Activated naive CD8-positive, alpha-beta T cell (primary cell): ENCODE results near the gene GRAMD1A.
"Not testable (repeated sequence)": the region's sequence is repeated elsewhere in the genome, so short reads cannot be mapped to it uniquely, and the experiment has no call there.

Experiments
- H3K27ac Mint-ChIP-seq: one replicate; pipeline ENCODE4 v1.8.0; 2021; ENCODE audit warnings: mixed read lengths
- H3K27me3 Mint-ChIP-seq: one replicate; pipeline ENCODE4 v1.8.0; 2021; ENCODE audit warnings: mixed read lengths
- H3K36me3 Mint-ChIP-seq: one replicate; pipeline ENCODE4 v1.8.0; 2021; ENCODE audit warnings: mixed read lengths
- H3K4me1 Mint-ChIP-seq: one replicate; pipeline ENCODE4 v1.8.0; 2021; ENCODE audit warnings: low read depth, mixed read lengths
- H3K4me3 Mint-ChIP-seq: one replicate; pipeline ENCODE4 v1.8.0; 2021; ENCODE audit warnings: mild to moderate bottlenecking, mixed read lengths
- H3K9me3 Mint-ChIP-seq: one replicate; pipeline ENCODE4 v1.8.0; 2021; ENCODE audit warnings: low read depth, mixed read lengths

Gene GRAMD1A

GRCh38 chr19:35041548-35042055 is 41.5 kb downstream of the GRAMD1A start, which contains the start of gene HPN:
HPN (plus strand) TSS chr19:35041721; CDS start chr19:35042507, 786 bp downstream.
- Mint-ChIP-seq H3K27me3 (no peaks in the 10 kb centered on the region), H3K27ac (peak within 1 kb of the TSS; percentile 76), H3K9me3 (no peaks in the 10 kb centered on the region), H3K4me1 (peaks cover 34% of the 10 kb centered on the region), H3K4me3 (peak within 1 kb of the TSS; percentile 69), H3K36me3 (no peaks in the 10 kb centered on the region)

- Mint-ChIP-seq H3K27ac (no peak overlapping the region), H3K27me3 (no peaks in the 10 kb centered on the region), H3K4me1 (peaks cover 34% of the 10 kb centered on the region), H3K36me3 (no peaks in the 10 kb centered on the region), H3K9me3 (no peaks in the 10 kb centered on the region), H3K4me3 (no peak overlapping the region)
These were observed 42.1 kb downstream of the GRAMD1A start for GRCh38 chr19:35042056-35042730.

- no peaks in the 10 kb centered on the region for H3K27me3 Mint-ChIP-seq
- H3K4me1 Mint-ChIP-seq = peaks cover 34% of the 10 kb centered on the region
- H3K9me3 Mint-ChIP-seq = no peaks in the 10 kb centered on the region
- H3K27ac Mint-ChIP-seq = no peak overlapping the region
- H3K4me3 Mint-ChIP-seq = peak overlapping the region; percentile 3
- no peaks in the 10 kb centered on the region for H3K36me3 Mint-ChIP-seq
These were observed 43.0 kb downstream of the GRAMD1A start for GRCh38 chr19:35042954-35043604.

- peaks cover 2% of the 10 kb centered on the region for H3K27me3 Mint-ChIP-seq
- H3K4me1 Mint-ChIP-seq = peaks cover 34% of the 10 kb centered on the region
- H3K36me3 Mint-ChIP-seq = no peaks in the 10 kb centered on the region
- no peak overlapping the region for H3K27ac Mint-ChIP-seq
- H3K4me3 Mint-ChIP-seq = no peak overlapping the region
- H3K9me3 Mint-ChIP-seq = no peaks in the 10 kb centered on the region
These were observed 43.8 kb downstream of the GRAMD1A start for GRCh38 chr19:35043906-35044305.

- peaks cover 2% of the 10 kb centered on the region for H3K27me3 Mint-ChIP-seq
- no peaks in the 10 kb centered on the region for H3K36me3 Mint-ChIP-seq
- no peak overlapping the region for H3K4me3 Mint-ChIP-seq
- no peaks in the 10 kb centered on the region for H3K9me3 Mint-ChIP-seq
- no peak overlapping the region for H3K27ac Mint-ChIP-seq
- peaks cover 31% of the 10 kb centered on the region for H3K4me1 Mint-ChIP-seq
These were observed 44.4 kb downstream of the GRAMD1A start for GRCh38 chr19:35044317-35045117.

- peaks cover 24% of the 10 kb centered on the region for H3K4me1 Mint-ChIP-seq
- no peaks in the 10 kb centered on the region for H3K36me3 Mint-ChIP-seq
- H3K9me3 Mint-ChIP-seq = no peaks in the 10 kb centered on the region
- H3K27me3 Mint-ChIP-seq = peaks cover 2% of the 10 kb centered on the region
- H3K27ac Mint-ChIP-seq = no peak overlapping the region
- H3K4me3 Mint-ChIP-seq = no peak overlapping the region
These were observed 45.7 kb downstream of the GRAMD1A start for GRCh38 chr19:35045667-35046300.

GRCh38 chr19:35046461-35046860 is 46.3 kb downstream of the GRAMD1A start:
- H3K27me3 Mint-ChIP-seq = peaks cover 2% of the 10 kb centered on the region
- no peaks in the 10 kb centered on the region for H3K36me3 Mint-ChIP-seq
- peaks cover 22% of the 10 kb centered on the region for H3K4me1 Mint-ChIP-seq
- H3K27ac Mint-ChIP-seq = no peak overlapping the region
- H3K4me3 Mint-ChIP-seq = no peak overlapping the region
- H3K9me3 Mint-ChIP-seq = no peaks in the 10 kb centered on the region

GRCh38 chr19:35048911-35049411 is 48.8 kb downstream of the GRAMD1A start:
- Mint-ChIP-seq H3K4me1 (peaks cover 16% of the 10 kb centered on the region), H3K27ac (no peak overlapping the region)

GRCh38 chr19:35049456-35049855 is 49.3 kb downstream of the GRAMD1A start:
- Mint-ChIP-seq H3K4me1 (peaks cover 14% of the 10 kb centered on the region), H3K4me3 (no peak overlapping the region), H3K36me3 (no peaks in the 10 kb centered on the region), H3K27me3 (peaks cover 2% of the 10 kb centered on the region), H3K27ac (no peak overlapping the region), H3K9me3 (no peaks in the 10 kb centered on the region)

More at GRCh38 chr19:35048911-35049411, 48.8 kb downstream of the GRAMD1A start:
- Mint-ChIP-seq H3K9me3 (no peaks in the 10 kb centered on the region), H3K4me3 (no peak overlapping the region), H3K36me3 (no peaks in the 10 kb centered on the region), H3K27me3 (peaks cover 2% of the 10 kb centered on the region)

GRCh38 chr19:35050662-35051061 is 50.5 kb downstream of the GRAMD1A start:
- H3K9me3 Mint-ChIP-seq, H3K4me3 Mint-ChIP-seq, H3K36me3 Mint-ChIP-seq, H3K4me1 Mint-ChIP-seq, H3K27ac Mint-ChIP-seq, H3K27me3 Mint-ChIP-seq: not testable (repeated sequence)

GRCh38 chr19:35051268-35051667 is 51.1 kb downstream of the GRAMD1A start:
- not testable (repeated sequence) for H3K27me3 Mint-ChIP-seq, H3K36me3 Mint-ChIP-seq, H3K4me3 Mint-ChIP-seq, H3K9me3 Mint-ChIP-seq, H3K27ac Mint-ChIP-seq, H3K4me1 Mint-ChIP-seq

GRCh38 chr19:35051796-35052195 is 51.7 kb downstream of the GRAMD1A start:
- no peaks in the 10 kb centered on the region for H3K9me3 Mint-ChIP-seq
- peaks cover 2% of the 10 kb centered on the region for H3K27me3 Mint-ChIP-seq
- no peaks in the 10 kb centered on the region for H3K4me1 Mint-ChIP-seq
- H3K4me3 Mint-ChIP-seq = no peak overlapping the region
- H3K27ac Mint-ChIP-seq = no peak overlapping the region
- no peaks in the 10 kb centered on the region for H3K36me3 Mint-ChIP-seq

- Mint-ChIP-seq H3K27ac (no peak overlapping the region), H3K36me3 (no peaks in the 10 kb centered on the region), H3K4me1 (no peaks in the 10 kb centered on the region), H3K9me3 (no peaks in the 10 kb centered on the region), H3K4me3 (no peak overlapping the region), H3K27me3 (peaks cover 2% of the 10 kb centered on the region)
These were observed 52.6 kb downstream of the GRAMD1A start for GRCh38 chr19:35052599-35053190.

GRCh38 chr19:35053667-35054293 is 53.7 kb downstream of the GRAMD1A start:
- peaks cover under 1% of the 10 kb centered on the region for H3K27me3 Mint-ChIP-seq
- H3K27ac Mint-ChIP-seq = no peak overlapping the region
- H3K36me3 Mint-ChIP-seq = no peaks in the 10 kb centered on the region
- H3K4me3 Mint-ChIP-seq = no peak overlapping the region
- no peaks in the 10 kb centered on the region for H3K4me1 Mint-ChIP-seq
- no peaks in the 10 kb centered on the region for H3K9me3 Mint-ChIP-seq
